Endothelial cell of umbilical vein (primary cell): Measurements from ENCODE around the gene NCKAP5. TPM values are rescaled to one million over a fixed set of nuclear protein-coding genes. Genes with fewer than 3 reads are reported as not detected.

Experiments used
- BruUV-seq: library from RNA; stranded (reverse); fragments of 400-500 nt; replicated peaks from 2 replicates; lab custom pipeline; 2021; lab: Mats Ljungman, UMichigan
- CTCF ChIA-PET: fragments of 300-600, 350-600 bp; sonication (Branson Sonifier 250); formaldehyde crosslinking; loops from one replicate; lab custom pipeline; 2021; ENCODE audit warnings: antibody characterized with exemption, inconsistent platforms; lab: Charles Lee
- POLR2A ChIA-PET: fragments of 300-600, 350-600 bp; sonication (Branson Sonifier 250); formaldehyde crosslinking; loops from one replicate; lab custom pipeline; 2021; ENCODE audit warnings: antibody characterized with exemption, inconsistent platforms; lab: Charles Lee
- DNase-seq: peaks from one replicate; pipeline ENCODE4 v3.0.0-alpha.2; 2011; ENCODE audit warnings: low read depth, low spot score
- FAIRE-seq: peaks from 2 replicates; lab custom pipeline; 2011; peaks lifted over from hg19 to GRCh38; lab: Jason Lieb, UNC
- H2AFZ ChIP-seq: 2 replicates; pipeline ENCODE4 v1.6.0; 2012; ENCODE audit warnings: low read depth, low read length, control low read depth, inconsistent platforms
- H3K27ac ChIP-seq: 2 replicates; pipeline ENCODE4 v1.5.1; 2011; ENCODE audit warnings: low read depth, mild to moderate bottlenecking, control low read depth, low read length, moderate library complexity; ENCODE audit not compliant: insufficient read depth
- H3K27me3 ChIP-seq, 2 experiments: 2 replicates each; pipeline versions ENCODE4 v1.6.0 to v1.6.1; 2011; ENCODE audit warnings: low read length in 2 of 2, mixed read lengths in 1 of 2; ENCODE audit not compliant: control insufficient read depth in 2 of 2, insufficient read depth in 2 of 2
- H3K36me3 ChIP-seq, 2 experiments: 2 replicates in 1 of 2; 3 replicates in 1 of 2; pipeline ENCODE4 v1.5.1; 2011; ENCODE audit warnings: low read length in 2 of 2, mild to moderate bottlenecking in 1 of 2, moderate library complexity in 1 of 2; ENCODE audit not compliant: control insufficient read depth in 2 of 2, insufficient read depth in 2 of 2; ENCODE audit errors: extremely low read depth in 1 of 2
- H3K4me1 ChIP-seq: 3 replicates; pipeline ENCODE4 v1.5.1; 2011; ENCODE audit warnings: mild to moderate bottlenecking, low read length; ENCODE audit not compliant: control insufficient read depth, insufficient read depth; ENCODE audit errors: extremely low read depth
- H3K4me2 ChIP-seq: 2 replicates; pipeline ENCODE4 v1.6.1; 2011; ENCODE audit warnings: low read length, control low read depth, mixed read lengths; ENCODE audit not compliant: insufficient read depth
- H3K4me3 ChIP-seq, 3 experiments: fragments of 200-600 bp in 1 of 3; sonication (generic), shearing (Covaris generic) in 1 of 3; replicated peaks in 1 of 3; 2 replicates each; pipeline ENCODE4 v1.5.1; 2011 to 2016; ENCODE audit warnings: control low read depth in 3 of 3, low read length in 3 of 3, mild to moderate bottlenecking in 2 of 3, inconsistent platforms in 1 of 3, low read depth in 1 of 3, moderate library complexity in 1 of 3; ENCODE audit not compliant: insufficient read depth in 1 of 3
- H3K79me2 ChIP-seq: 2 replicates; pipeline ENCODE4 v1.6.0; 2012; ENCODE audit warnings: low read length, inconsistent platforms; ENCODE audit not compliant: control insufficient read depth, insufficient read depth
- H3K9ac ChIP-seq: replicated peaks from 2 replicates; pipeline ENCODE3; 2011; ENCODE audit warnings: low read length, control low read depth; ENCODE audit not compliant: insufficient read depth; ENCODE audit errors: extremely low read depth
- H3K9me1 ChIP-seq: replicated peaks from 3 replicates; pipeline ENCODE4 v1.6.0; 2011; ENCODE audit warnings: mild to moderate bottlenecking, low read length; ENCODE audit not compliant: control insufficient read depth, insufficient read depth; ENCODE audit errors: extremely low read depth
- H3K9me3 ChIP-seq: replicated peaks from 2 replicates; pipeline ENCODE4 v1.5.1; 2012; ENCODE audit warnings: low read length, inconsistent platforms; ENCODE audit not compliant: control insufficient read depth, insufficient read depth
- H4K20me1 ChIP-seq: replicated peaks from 2 replicates; pipeline ENCODE3; 2011; ENCODE audit warnings: mild to moderate bottlenecking, low read length; ENCODE audit not compliant: control insufficient read depth, insufficient read depth; ENCODE audit errors: extremely low read depth
- CTCF ChIP-seq, 2 donors: IDR thresholded peaks; 1 replicate in 1 of 2; 2 replicates in 1 of 2; pipeline ENCODE4 v1.5.1; 2011; ENCODE audit warnings: low read length in 2 of 2, mild to moderate bottlenecking in 2 of 2, moderate library complexity in 2 of 2, control low read depth in 1 of 2, inconsistent platforms in 1 of 2, low read depth in 1 of 2; ENCODE audit not compliant: insufficient read depth in 1 of 2; ENCODE audit errors: extremely low read depth in 1 of 2
- FOS ChIP-seq: IDR thresholded peaks from 2 replicates; pipeline ENCODE4 v1.6.1; 2011; ENCODE audit warnings: mild to moderate bottlenecking, low read length, moderate library complexity, borderline replicate concordance; ENCODE audit not compliant: insufficient read depth
- JUN ChIP-seq: IDR thresholded peaks from 2 replicates; pipeline ENCODE4 v1.6.1; 2011; ENCODE audit warnings: borderline replicate concordance, low read depth; ENCODE audit not compliant: insufficient read length, insufficient read depth
- MAX ChIP-seq: IDR thresholded peaks from 2 replicates; pipeline ENCODE4 v1.6.1; 2011; ENCODE audit not compliant: insufficient read depth, insufficient read length
- POLR2A ChIP-seq: IDR thresholded peaks from 2 replicates; pipeline ENCODE4 v1.6.1; 2012; ENCODE audit warnings: low read depth, mild to moderate bottlenecking, control low read depth, low read length
- POLR2AphosphoS5 ChIP-seq: IDR thresholded peaks from 2 replicates; pipeline ENCODE4 v1.6.1; 2012; ENCODE audit warnings: low read depth, mild to moderate bottlenecking, control low read depth, low read length, moderate library complexity; ENCODE audit not compliant: insufficient read depth
- dilution Hi-C: fragments of 300-500 bp; cut with MboI; formaldehyde crosslinking; loops from one replicate; pipeline ENCODE4 v1.15.0; 2019; ENCODE audit warnings: low sequenced_read_pairs; ENCODE audit not compliant: extremely low pct_ligation_motif_present
- intact Hi-C: fragments of 100-400 bp; cut with micrococcal nuclease; formaldehyde crosslinking; loops from one replicate; pipeline ENCODE4 v1.10.0; 2022
- polyA plus RNA-seq, 4 experiments: library from polyadenylated mRNA; depleted of rRNA in 3 of 4; stranded (reverse) in 3 of 4; unstranded in 1 of 4; fragments of >200 nt; gene quantifications; 2 replicates each; pipeline versions ENCODE4 v1.2.1 to v1.2.3, GENCODE V29; 2011 to 2012; ENCODE audit warnings: missing spikeins in 1 of 4
- total RNA-seq: library from RNA; stranded (reverse); gene quantifications from 2 replicates; pipeline ENCODE4 v1.2.3, GENCODE V29; 2021

Gene NCKAP5
- total and polyA plus RNA-seq, 2 donors (not counting 3 experiments of a cell fraction or from before 2014, with no cell fraction given): 0.47 to 3.3 TPM

- intact Hi-C loops: no loop called here
- TF ChIP-seq CTCF (IDR thresholded peaks at IDR 0.05; ENCODE audit: extremely low read depth in 1 of 2, insufficient read depth in 1 of 2, low read depth in 1 of 2, low read length in 2 of 2) (no peak), FOS (no peak)
- no peaks in the 10 kb centered on the region for H4K20me1 ChIP-seq
- H3K4me2 ChIP-seq: no peak overlapping the region
- CTCF ChIA-PET: no interaction called here
- dilution Hi-C loops: no loop called here
- no peak overlapping the region for H3K27ac ChIP-seq
- no peak overlapping the region for H2AFZ ChIP-seq
- DNase-seq: no peak
- H3K4me1 ChIP-seq: no peaks in the 10 kb centered on the region
- no peaks in the 10 kb centered on the region for H3K79me2 ChIP-seq
- H3K9me1 ChIP-seq: no peaks in the 10 kb centered on the region
- H3K27me3 ChIP-seq: no peaks in the 10 kb centered on the region
- no peak overlapping the region for H3K4me3 ChIP-seq
- H3K36me3 ChIP-seq: no peaks in the 10 kb centered on the region
- H3K9ac ChIP-seq: no peak overlapping the region
- no peaks in the 10 kb centered on the region for H3K9me3 ChIP-seq
- FAIRE-seq: no peak
- POLR2A ChIA-PET: no interaction called here
- BruUV-seq: no TSS peak
Measured at GRCh38 chr2:133525613-133526529, 42.4 kb downstream of the NCKAP5 start.

GRCh38 chr2:133525090-133525489 lies 43.2 kb downstream of the NCKAP5 start:
- DNase-seq (no peak), FAIRE-seq (no peak)
- Histone ChIP-seq H3K36me3 (no peaks in the 10 kb centered on the region), H3K4me2 (no peak overlapping the region), H4K20me1 (no peaks in the 10 kb centered on the region), H3K79me2 (no peaks in the 10 kb centered on the region), H3K27ac (no peak overlapping the region), H3K27me3 (no peaks in the 10 kb centered on the region), H3K9me3 (no peaks in the 10 kb centered on the region), H3K4me1 (no peaks in the 10 kb centered on the region), H2AFZ (no peak overlapping the region), H3K9me1 (no peaks in the 10 kb centered on the region), H3K4me3 (no peak overlapping the region), H3K9ac (no peak overlapping the region)
- CTCF ChIA-PET: no interaction called here
- BruUV-seq: no TSS peak
- intact Hi-C loops (no loop called here), dilution Hi-C loops (no loop called here)
- POLR2A ChIA-PET: no interaction called here
- TF ChIP-seq POLR2A: no peak
- no peak for TF ChIP-seq CTCF (IDR thresholded peaks at IDR 0.05; ENCODE audit: extremely low read depth in 1 of 2, insufficient read depth in 1 of 2, low read depth in 1 of 2, low read length in 2 of 2)
- no peak for TF ChIP-seq JUN
- no peak for TF ChIP-seq POLR2AphosphoS5
- no peak for TF ChIP-seq MAX
- TF ChIP-seq FOS: no peak
